Measurements from ENCODE around the gene NEBL.

GRCh38 chr10:20835335-20835734 lies 61.8 kb downstream of the NEBL start:
- TF ChIP-seq CTCF (IDR thresholded peaks at IDR 0.05) (no peak), EZH2phosphoT487 (IDR thresholded peaks at IDR 0.05) (no peak)
